Activated naive CD4-positive, alpha-beta T cell treated with anti-CD3 and anti-CD28 coated beads, Interleukin-2, amount 50 U/mL, for 24 hours (primary cell): ENCODE measurements around the gene ANKRD6.

Experiments used
- H3K27ac Mint-ChIP-seq: one replicate; pipeline ENCODE4 v1.8.0; 2021; ENCODE audit warnings: mild to moderate bottlenecking, mixed read lengths
- H3K27me3 Mint-ChIP-seq: one replicate; pipeline ENCODE4 v1.8.0; 2021; ENCODE audit warnings: mixed read lengths
- H3K36me3 Mint-ChIP-seq: one replicate; pipeline ENCODE4 v1.8.0; 2021; ENCODE audit warnings: mixed read lengths
- H3K4me1 Mint-ChIP-seq: one replicate; pipeline ENCODE4 v1.8.0; 2021; ENCODE audit warnings: mixed read lengths
- H3K4me3 Mint-ChIP-seq: one replicate; pipeline ENCODE4 v1.8.0; 2021; ENCODE audit warnings: mild to moderate bottlenecking, mixed read lengths
- H3K9me3 Mint-ChIP-seq: one replicate; pipeline ENCODE4 v1.8.0; 2021; ENCODE audit warnings: mixed read lengths

Gene ANKRD6

DNA sequence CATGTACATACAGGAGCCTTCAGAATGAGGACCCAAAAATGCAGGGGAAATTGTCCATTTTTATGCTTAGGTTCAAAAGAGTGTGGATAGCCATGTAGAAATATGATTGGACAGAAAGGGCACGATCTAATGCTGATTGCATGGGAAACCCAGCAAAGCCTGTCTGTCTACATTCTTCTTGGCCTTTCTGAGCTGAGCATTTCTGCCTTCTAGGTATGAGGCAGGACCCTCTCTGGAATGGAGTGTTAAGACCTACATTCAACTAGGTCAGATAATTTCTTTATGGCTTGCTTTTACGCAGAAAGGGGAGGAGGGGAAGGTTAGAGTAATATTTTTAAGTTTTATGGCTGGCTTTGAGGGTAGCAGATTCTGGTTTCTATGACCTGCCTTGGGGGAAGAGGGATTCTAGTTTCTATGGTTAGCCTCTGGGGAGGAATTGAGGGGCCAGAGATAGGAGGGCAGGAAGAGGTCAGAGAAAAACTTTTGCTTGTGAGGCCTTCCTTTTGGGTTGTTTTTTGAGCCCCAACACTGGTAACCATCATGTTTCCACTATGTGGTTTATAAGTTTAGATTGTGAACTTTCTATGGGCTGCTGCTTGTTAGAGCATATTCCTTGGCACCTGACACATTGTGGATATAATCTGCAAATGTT, 142.1 kb downstream of the ANKRD6 start:
- H3K9me3 Mint-ChIP-seq: no peaks in the 10 kb centered on the region
- no peak overlapping the region for H3K4me3 Mint-ChIP-seq
- no peaks in the 10 kb centered on the region for H3K27me3 Mint-ChIP-seq
- H3K36me3 Mint-ChIP-seq: peaks cover 4% of the 10 kb centered on the region
- no peak overlapping the region for H3K27ac Mint-ChIP-seq
- H3K4me1 Mint-ChIP-seq: no peaks in the 10 kb centered on the region

DNA sequence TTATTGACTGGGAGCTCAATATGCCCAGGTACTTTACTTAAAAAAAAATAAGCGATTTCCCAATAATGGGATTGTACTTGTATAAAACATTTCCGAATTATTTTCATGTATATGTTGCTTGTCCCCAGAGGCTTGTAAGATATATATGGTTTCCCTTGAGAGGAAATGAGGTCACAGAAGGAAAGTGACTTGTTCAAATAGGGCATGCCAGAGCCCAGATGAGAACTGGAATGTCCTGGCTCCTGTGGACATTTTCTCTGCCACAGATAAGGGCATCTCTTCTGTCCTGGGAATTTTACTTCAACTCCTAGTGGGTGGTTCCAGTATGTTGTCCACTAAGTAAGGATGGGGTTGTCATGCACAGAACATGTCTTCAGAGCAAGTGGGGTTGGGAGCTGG, 142.6 kb downstream of the ANKRD6 start:
- H3K27ac Mint-ChIP-seq: no peak overlapping the region
- H3K27me3 Mint-ChIP-seq: no peaks in the 10 kb centered on the region
- no peaks in the 10 kb centered on the region for H3K4me1 Mint-ChIP-seq
- H3K4me3 Mint-ChIP-seq: no peak overlapping the region
- no peaks in the 10 kb centered on the region for H3K9me3 Mint-ChIP-seq
- peaks cover 4% of the 10 kb centered on the region for H3K36me3 Mint-ChIP-seq

DNA sequence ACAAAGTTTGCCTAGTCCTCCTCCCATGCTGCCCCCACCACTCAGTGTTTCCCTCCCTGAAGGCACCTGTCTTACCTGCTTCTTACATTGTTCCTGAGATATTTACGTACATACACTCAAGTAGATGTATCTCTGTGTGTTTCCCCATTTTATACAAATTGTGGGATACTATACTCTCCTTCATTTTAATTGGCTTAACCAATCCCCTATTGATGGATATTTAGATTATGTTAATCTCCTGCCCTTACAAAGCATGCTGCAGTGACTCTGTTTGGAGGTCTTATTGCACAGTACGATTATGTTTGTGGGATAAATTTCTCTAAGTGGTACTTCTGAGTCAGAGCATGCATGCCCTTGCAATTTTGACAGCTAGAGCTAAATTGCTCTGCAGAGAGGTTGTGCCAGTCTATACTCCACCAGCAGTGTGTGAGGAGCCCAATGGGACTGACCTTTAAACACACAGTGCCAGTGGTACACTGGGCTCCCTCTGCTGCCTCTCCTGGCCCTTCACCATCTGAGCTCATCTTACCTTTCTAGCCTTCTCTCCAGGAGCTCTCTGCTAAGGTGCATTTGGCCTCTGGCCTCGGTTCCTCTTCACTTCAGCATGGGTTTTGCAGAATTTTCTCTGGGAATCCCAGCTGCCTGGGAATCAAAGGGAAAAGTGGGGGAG, 148.2 kb downstream of the ANKRD6 start:
- Mint-ChIP-seq H3K4me1 (no peaks in the 10 kb centered on the region), H3K36me3 (peaks cover 5% of the 10 kb centered on the region), H3K9me3 (no peaks in the 10 kb centered on the region), H3K27me3 (no peaks in the 10 kb centered on the region), H3K27ac (no peak overlapping the region), H3K4me3 (no peak overlapping the region)

DNA sequence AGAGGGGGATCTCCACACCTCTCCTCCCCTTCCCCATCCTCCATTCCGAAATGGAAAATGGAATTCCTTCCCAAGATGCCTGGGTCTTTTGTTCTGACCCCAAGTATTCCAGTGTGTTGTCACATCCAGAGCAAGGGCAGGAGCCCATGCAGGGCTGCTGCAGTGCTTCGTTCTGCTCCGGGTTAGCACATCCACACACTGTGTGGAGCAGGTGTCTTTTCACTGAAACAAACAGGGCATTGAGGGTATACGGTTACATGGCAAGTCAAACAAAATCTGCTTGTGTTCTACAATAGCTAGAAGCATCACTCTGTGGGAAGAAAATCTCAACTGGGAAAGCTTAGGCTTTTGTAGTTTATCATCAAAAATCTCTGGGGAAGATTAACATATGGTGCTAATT, 148.7 kb downstream of the ANKRD6 start:
- Mint-ChIP-seq H3K4me1 (no peaks in the 10 kb centered on the region), H3K27ac (no peak overlapping the region), H3K27me3 (no peaks in the 10 kb centered on the region), H3K4me3 (no peak overlapping the region), H3K9me3 (no peaks in the 10 kb centered on the region), H3K36me3 (peaks cover 5% of the 10 kb centered on the region)

DNA sequence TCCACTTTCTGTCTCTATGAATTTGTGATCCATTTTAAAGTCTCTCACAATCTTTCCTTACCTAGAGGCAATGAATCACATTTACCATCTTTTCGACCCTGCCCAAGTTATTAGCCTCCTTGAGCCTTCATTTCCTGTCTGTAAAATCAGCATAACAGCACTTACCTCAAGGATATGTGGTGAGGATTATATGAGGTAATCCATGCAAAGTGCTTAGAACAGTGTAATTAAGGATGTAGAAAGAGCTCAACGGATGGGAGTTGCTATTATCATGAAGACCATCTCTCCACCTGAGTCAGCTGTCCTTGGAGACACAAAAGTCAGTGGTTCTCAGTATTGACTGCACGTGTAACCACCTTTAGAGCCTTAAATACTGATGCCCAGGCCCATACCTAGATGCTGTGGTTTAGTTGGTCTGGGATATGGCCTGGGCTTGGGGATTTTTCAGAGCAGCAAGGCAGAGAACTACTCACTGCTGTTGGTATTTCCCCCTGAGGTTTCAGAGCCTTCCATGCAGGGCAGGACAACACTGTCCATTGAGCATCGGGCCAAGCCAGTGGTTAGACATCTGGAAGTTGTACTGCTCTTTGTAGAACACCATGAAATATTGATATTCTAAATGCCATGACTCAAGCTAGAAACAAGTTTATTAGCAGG, 149.8 kb downstream of the ANKRD6 start:
- peaks cover 5% of the 10 kb centered on the region for H3K36me3 Mint-ChIP-seq
- no peaks in the 10 kb centered on the region for H3K4me1 Mint-ChIP-seq
- H3K27me3 Mint-ChIP-seq: no peaks in the 10 kb centered on the region
- no peaks in the 10 kb centered on the region for H3K9me3 Mint-ChIP-seq
- no peak overlapping the region for H3K4me3 Mint-ChIP-seq
- no peak overlapping the region for H3K27ac Mint-ChIP-seq

DNA sequence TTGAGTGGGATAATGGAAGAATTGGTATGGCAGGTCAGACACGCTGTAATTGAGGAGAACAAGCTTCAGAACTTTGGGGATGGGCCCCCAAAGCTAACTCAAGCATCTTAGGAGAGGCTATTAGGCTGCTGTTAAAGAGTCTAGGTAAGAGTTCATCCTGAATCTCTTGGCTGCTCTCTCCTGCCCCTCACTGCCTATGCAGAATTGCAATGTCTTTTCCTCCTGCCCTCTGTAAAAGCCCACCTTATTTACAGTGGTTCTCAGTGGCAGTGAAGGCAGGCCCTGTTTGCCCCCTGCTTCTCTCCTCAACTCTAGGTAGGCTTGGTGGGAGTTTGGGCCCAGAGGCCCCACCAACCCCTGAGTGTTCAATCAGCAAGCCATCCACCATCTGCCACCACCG, 150.6 kb downstream of the ANKRD6 start:
- no peak overlapping the region for H3K4me3 Mint-ChIP-seq
- H3K36me3 Mint-ChIP-seq: peaks cover 5% of the 10 kb centered on the region
- no peak overlapping the region for H3K27ac Mint-ChIP-seq
- H3K9me3 Mint-ChIP-seq: no peaks in the 10 kb centered on the region
- no peaks in the 10 kb centered on the region for H3K4me1 Mint-ChIP-seq
- no peaks in the 10 kb centered on the region for H3K27me3 Mint-ChIP-seq

DNA sequence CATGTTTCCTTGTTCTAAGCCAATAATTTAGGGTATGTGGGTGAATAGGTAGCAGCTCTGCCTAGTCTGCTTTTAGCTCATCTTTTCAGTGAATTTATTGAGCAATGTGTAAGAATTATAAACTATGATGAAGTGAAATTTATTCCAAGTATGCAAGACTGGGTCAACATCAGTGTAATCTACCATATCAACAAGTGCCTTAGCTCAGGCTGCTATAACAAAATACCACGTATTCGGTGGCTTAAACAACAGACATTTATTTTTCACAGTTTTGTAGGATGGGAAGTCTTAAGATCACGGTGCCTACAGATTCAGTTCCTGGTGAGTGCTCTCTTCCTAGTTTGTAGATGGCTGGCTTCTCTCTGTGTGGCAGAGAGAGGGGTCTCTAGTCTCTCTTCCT, 151.6 kb downstream of the ANKRD6 start:
- Mint-ChIP-seq H3K4me3 (no peak overlapping the region), H3K9me3 (no peaks in the 10 kb centered on the region), H3K4me1 (no peaks in the 10 kb centered on the region), H3K27me3 (no peaks in the 10 kb centered on the region), H3K36me3 (peaks cover 5% of the 10 kb centered on the region), H3K27ac (no peak overlapping the region)

DNA sequence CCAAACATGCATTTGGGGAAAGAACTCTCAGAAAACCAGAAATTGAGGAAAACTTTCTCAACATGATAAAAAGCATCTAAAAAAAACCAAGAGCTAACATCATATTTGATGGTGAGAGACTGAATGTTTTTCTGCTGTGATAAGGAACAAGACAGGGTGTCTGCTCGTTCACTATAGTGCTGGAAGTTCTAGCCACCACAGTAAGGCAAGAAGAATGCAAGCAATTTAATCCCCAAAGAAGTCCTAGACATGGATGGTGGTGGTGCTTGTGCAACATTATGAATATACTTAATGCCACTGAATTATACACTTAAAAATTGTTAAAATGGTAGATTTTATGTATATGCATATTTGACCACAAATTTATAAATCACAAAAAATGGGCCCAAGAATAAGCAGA, 152.2 kb downstream of the ANKRD6 start:
- Mint-ChIP-seq H3K36me3 (peaks cover 4% of the 10 kb centered on the region), H3K4me1 (no peaks in the 10 kb centered on the region), H3K9me3 (no peaks in the 10 kb centered on the region), H3K27ac (no peak overlapping the region), H3K27me3 (no peaks in the 10 kb centered on the region), H3K4me3 (no peak overlapping the region)

DNA sequence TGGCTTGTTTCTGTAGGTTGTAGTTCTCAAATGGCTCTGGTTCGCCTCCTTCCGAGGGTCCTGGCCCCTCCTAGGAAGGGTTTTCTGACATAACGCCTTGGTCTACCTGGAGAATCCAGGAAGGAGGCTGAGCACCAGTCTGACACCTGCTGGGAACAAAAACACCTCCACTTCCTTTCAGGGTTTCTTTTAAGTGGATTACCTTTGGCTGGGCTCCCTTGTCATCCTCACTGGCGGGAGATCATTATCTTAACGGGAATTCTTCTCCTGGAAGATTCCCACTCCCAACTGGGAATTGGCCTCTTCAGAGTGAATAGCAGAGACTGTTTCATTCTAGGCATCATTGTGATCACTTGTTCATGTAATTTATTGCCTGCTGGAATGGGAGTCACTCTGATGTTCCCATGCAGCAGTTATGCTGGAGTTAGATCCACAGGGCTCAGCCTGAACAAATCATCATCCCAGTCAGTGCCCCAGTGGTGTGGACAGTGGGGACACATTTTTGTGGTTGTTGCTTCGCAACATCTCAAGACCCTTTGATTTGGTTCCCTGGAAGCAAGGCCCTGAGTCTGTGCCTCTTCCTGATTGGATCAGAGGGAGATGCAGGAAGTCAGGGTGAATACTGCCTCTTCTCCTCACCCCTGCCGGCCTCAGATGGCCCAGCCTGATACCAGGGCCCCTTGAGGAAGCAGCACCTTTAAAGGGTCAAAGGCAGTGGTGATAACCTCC, 156.5 kb downstream of the ANKRD6 start:
- Mint-ChIP-seq H3K27ac (no peak overlapping the region), H3K36me3 (peaks cover 1% of the 10 kb centered on the region), H3K4me3 (no peak overlapping the region), H3K27me3 (no peaks in the 10 kb centered on the region), H3K4me1 (no peaks in the 10 kb centered on the region), H3K9me3 (no peaks in the 10 kb centered on the region)

DNA sequence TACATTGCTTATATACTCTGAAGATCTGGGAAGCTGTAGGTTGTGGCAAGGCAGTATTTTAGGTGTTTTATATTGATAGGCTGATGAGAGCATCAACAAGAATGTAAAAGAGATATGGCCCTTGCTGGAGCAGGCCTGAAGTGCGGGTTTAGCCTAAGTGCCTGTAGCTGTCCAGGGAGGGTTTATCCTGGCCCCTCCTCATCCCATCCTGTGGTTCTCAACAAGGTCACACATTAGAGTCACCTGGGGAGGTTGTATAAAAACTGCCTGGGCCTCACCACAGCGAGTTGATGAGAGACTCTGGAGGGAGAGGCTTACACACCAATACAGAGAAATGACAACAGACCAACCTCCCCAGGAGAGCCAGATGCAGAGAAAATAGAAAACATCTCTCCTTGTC, 157.2 kb downstream of the ANKRD6 start:
- Mint-ChIP-seq H3K4me1 (no peaks in the 10 kb centered on the region), H3K9me3 (no peaks in the 10 kb centered on the region), H3K27ac (no peak overlapping the region), H3K4me3 (no peak overlapping the region), H3K27me3 (no peaks in the 10 kb centered on the region), H3K36me3 (no peaks in the 10 kb centered on the region)

DNA sequence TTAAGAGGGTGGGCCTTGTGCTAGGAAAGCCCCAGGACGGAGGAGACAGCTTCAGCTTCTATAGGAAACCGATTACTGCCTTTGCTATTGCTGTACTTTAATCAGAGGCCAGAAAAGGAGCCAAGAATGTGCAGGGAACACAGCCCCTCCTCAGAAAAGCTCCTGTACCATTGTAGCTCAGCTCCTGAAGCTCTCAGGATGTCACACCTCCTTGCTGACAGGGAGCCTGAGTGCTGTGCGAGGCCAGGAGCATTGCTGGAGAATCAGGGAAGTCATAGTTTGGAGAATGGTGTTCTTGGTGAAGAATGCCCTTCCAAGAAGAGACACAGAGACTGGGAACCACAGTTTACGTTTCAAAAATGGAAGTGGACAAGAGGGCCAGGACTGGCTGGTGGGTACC, 158.8 kb downstream of the ANKRD6 start:
- H3K9me3 Mint-ChIP-seq: no peaks in the 10 kb centered on the region
- H3K27me3 Mint-ChIP-seq: no peaks in the 10 kb centered on the region
- H3K4me3 Mint-ChIP-seq: no peak overlapping the region
- peaks cover 15% of the 10 kb centered on the region for H3K4me1 Mint-ChIP-seq
- no peak overlapping the region for H3K27ac Mint-ChIP-seq
- H3K36me3 Mint-ChIP-seq: no peaks in the 10 kb centered on the region

DNA sequence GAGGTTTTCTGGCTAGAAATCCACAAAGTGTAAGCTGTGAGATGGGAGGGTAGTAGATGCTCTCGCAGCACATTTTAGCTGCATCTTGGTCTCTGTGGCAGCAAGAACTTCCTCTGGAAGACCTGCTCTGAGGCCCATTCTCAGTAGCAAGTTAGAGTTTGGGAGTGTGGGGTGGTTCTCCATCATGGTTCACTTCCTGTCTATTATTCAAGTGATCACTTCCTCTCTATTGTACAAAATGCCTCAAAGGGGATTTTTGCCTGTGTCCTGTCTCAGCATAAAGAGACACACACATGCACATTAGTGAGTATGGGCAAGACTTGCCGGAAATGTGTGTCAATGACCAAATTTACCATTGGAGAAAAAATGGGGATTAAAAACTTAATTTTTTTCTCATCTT, 163.1 kb downstream of the ANKRD6 start:
- H3K4me1 Mint-ChIP-seq: peaks cover 15% of the 10 kb centered on the region
- H3K36me3 Mint-ChIP-seq: no peaks in the 10 kb centered on the region
- H3K27me3 Mint-ChIP-seq: no peaks in the 10 kb centered on the region
- H3K4me3 Mint-ChIP-seq: no peak overlapping the region
- H3K27ac Mint-ChIP-seq: peak overlapping the region; percentile 78
- H3K9me3 Mint-ChIP-seq: no peaks in the 10 kb centered on the region

DNA sequence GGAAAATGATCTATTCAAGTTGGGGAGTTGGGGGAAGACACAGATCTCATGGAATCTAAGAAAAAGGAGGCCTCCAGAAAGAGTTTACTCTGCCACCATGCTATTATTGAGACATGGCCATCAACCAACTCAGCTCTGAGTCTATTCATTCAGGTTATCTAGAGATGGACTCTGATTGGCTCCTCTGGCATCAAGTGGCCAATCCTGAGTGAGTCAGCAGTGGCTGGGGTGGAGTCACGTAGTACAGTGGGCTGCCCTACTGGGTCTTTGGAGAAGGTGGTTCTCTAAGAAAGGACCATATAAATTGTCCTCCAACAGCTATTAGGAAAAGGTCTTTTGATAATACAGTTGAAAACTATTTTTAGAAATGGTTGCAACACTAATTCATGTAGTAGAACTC, 163.5 kb downstream of the ANKRD6 start:
- no peaks in the 10 kb centered on the region for H3K27me3 Mint-ChIP-seq

DNA sequence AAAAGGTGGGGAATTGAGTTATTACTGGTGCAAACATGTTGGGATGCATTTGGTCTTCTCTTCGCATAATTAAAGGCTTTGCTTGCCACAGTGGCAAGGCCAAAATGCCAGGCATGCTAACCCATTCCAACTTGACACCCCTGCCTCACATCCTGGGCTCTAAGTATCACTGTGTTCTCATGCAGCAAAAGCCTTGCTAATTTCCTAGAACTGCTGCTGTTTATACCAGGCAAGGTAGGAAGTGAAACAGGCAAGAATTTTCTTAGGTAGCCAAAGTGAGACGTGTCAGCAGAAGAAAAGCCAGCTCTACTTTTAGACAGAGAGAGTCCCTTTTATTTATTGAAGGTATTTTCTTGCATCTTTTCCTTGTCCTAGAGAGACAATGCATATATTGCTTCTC, 164.4 kb downstream of the ANKRD6 start:
- Mint-ChIP-seq H3K36me3 (no peaks in the 10 kb centered on the region), H3K4me3 (no peak overlapping the region), H3K27ac (no peak overlapping the region), H3K27me3 (no peaks in the 10 kb centered on the region), H3K9me3 (no peaks in the 10 kb centered on the region), H3K4me1 (peaks cover 15% of the 10 kb centered on the region)

More for the DNA sequence above, 163.5 kb downstream of the ANKRD6 start:
- no peaks in the 10 kb centered on the region for H3K36me3 Mint-ChIP-seq
- H3K9me3 Mint-ChIP-seq: no peaks in the 10 kb centered on the region
- no peak overlapping the region for H3K27ac Mint-ChIP-seq
- H3K4me3 Mint-ChIP-seq: no peak overlapping the region
- peaks cover 15% of the 10 kb centered on the region for H3K4me1 Mint-ChIP-seq

DNA sequence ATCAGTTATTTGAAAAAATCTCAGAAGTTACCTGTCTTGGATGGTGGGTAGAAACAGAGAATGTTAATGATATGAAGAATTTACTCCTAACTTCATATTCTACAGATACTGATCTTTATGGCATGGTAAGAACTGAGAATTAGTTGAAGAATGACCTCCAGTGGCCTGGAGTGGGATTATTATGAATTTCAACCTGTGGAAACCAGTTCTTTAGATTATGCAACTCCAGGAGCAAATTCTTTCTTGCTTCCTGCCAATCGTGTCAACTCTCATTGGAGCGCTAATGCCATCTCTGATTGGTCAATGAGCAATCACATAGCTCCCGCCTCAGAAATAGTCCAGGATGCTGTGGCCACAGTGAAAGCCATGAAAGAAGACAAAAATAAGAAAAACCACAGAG, 165.0 kb downstream of the ANKRD6 start:
- H3K36me3 Mint-ChIP-seq: no peaks in the 10 kb centered on the region
- H3K4me1 Mint-ChIP-seq: peaks cover 15% of the 10 kb centered on the region
- no peaks in the 10 kb centered on the region for H3K27me3 Mint-ChIP-seq
- no peaks in the 10 kb centered on the region for H3K9me3 Mint-ChIP-seq
- H3K4me3 Mint-ChIP-seq: no peak overlapping the region
- H3K27ac Mint-ChIP-seq: no peak overlapping the region

DNA sequence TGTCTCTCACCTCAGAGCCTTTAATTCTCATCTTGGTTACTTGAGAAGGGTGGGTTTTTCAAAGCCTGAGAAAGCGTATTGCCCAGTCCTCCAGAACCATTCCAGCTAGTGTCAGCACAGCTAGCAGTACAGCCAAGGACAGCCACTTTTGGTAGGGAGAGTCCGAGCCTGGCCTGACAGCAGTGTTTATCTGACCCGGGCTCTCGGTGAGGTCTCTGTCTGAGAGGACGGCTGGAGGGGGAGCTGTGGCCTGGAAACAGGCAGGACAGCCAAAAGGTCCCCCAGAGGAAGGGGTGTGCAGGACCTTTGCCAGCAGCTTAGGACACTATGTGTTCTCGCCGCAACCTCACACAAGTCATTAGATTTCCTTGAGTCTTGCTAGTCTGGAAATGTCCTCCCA, 166.8 kb downstream of the ANKRD6 start:
- H3K9me3 Mint-ChIP-seq: no peaks in the 10 kb centered on the region
- no peak overlapping the region for H3K27ac Mint-ChIP-seq
- H3K36me3 Mint-ChIP-seq: no peaks in the 10 kb centered on the region
- peaks cover 15% of the 10 kb centered on the region for H3K4me1 Mint-ChIP-seq
- no peaks in the 10 kb centered on the region for H3K27me3 Mint-ChIP-seq
- H3K4me3 Mint-ChIP-seq: no peak overlapping the region
